ENCODE results near the gene GNB5.
A peak's percentile ranks its signal among the peaks of the same experiment; 100 is the strongest.

Gene GNB5

GRCh38 chr15:52146261-52146660, 44.9 kb downstream of the GNB5 start (continued):
- TF ChIP-seq CREB5 (CRISPR knock-in tag; IDR thresholded peaks at IDR 0.05; ENCODE audit: low read depth) (no peak), ZNF8 (CRISPR knock-in tag; IDR thresholded peaks at IDR 0.05) (no peak)

- TF ChIP-seq ISL1 (CRISPR knock-in tag; IDR thresholded peaks at IDR 0.05) (no peak), CREB5 (CRISPR knock-in tag; IDR thresholded peaks at IDR 0.05; ENCODE audit: low read depth) (no peak), ESRRG (CRISPR knock-in tag; IDR thresholded peaks at IDR 0.05) (no peak), TOX (CRISPR knock-in tag; IDR thresholded peaks at IDR 0.05; ENCODE audit: borderline replicate concordance) (no peak), BACH2 (CRISPR knock-in tag; IDR thresholded peaks at IDR 0.05; ENCODE audit: borderline replicate concordance) (no peak), GLIS3 (CRISPR knock-in tag; IDR thresholded peaks at IDR 0.05) (no peak), PATZ1 (CRISPR knock-in tag; IDR thresholded peaks at IDR 0.05; ENCODE audit: borderline replicate concordance) (no peak), CSRNP3 (CRISPR knock-in tag; IDR thresholded peaks at IDR 0.05) (no peak), ZNF70 (CRISPR knock-in tag; IDR thresholded peaks at IDR 0.05) (no peak), ARNTL (CRISPR knock-in tag; IDR thresholded peaks at IDR 0.05; ENCODE audit: borderline replicate concordance, low read depth) (no peak), OSR1 (CRISPR knock-in tag; IDR thresholded peaks at IDR 0.05) (no peak), ZNF8 (CRISPR knock-in tag; IDR thresholded peaks at IDR 0.05) (no peak), ZFP3 (CRISPR knock-in tag; IDR thresholded peaks at IDR 0.05) (no peak), TCF4 (CRISPR knock-in tag; IDR thresholded peaks at IDR 0.05; ENCODE audit: borderline replicate concordance) (no peak), TSHZ2 (CRISPR knock-in tag; IDR thresholded peaks at IDR 0.05) (no peak), SNAI2 (CRISPR knock-in tag; IDR thresholded peaks at IDR 0.05) (no peak), ZFP30 (CRISPR knock-in tag; IDR thresholded peaks at IDR 0.05) (no peak), POU6F1 (CRISPR knock-in tag; IDR thresholded peaks at IDR 0.05; ENCODE audit: borderline replicate concordance, low read depth) (no peak)
- peak; percentile 58 for ATAC-seq
Observed at GRCh38 chr15:52144656-52145178, 46.5 kb downstream of the GNB5 start.

- peak; percentile 97 for ATAC-seq
- TF ChIP-seq CSDC2 (CRISPR knock-in tag; IDR thresholded peaks at IDR 0.05) (0 out of 2 replicates have a peak, but pooled peaks have one; percentile 33), CREB5 (CRISPR knock-in tag; IDR thresholded peaks at IDR 0.05; ENCODE audit: low read depth) (peak; percentile 31; the same call in 1 of the 2 replicates), ISL1 (CRISPR knock-in tag; IDR thresholded peaks at IDR 0.05) (peak; percentile 42), ESRRG (CRISPR knock-in tag; IDR thresholded peaks at IDR 0.05) (no peak), ZNF70 (CRISPR knock-in tag; IDR thresholded peaks at IDR 0.05) (no peak)
Observed at GRCh38 chr15:52143873-52144272, 47.3 kb downstream of the GNB5 start.

All from SK-N-SH treated with all-trans-retinoic acid at 6 μM for 48 hours (cell line).